ENCODE measurements around the gene METTL25B. TPM values are rescaled to one million over a fixed set of nuclear protein-coding genes. Genes with fewer than 3 reads are reported as not detected.

The METTL25B gene
- total and polyA plus RNA-seq, 2 of the 13 experiments (the other 11 are each of a cell fraction or from before 2014, with no cell fraction given) = 11.9 to 24.0 TPM

DNA sequence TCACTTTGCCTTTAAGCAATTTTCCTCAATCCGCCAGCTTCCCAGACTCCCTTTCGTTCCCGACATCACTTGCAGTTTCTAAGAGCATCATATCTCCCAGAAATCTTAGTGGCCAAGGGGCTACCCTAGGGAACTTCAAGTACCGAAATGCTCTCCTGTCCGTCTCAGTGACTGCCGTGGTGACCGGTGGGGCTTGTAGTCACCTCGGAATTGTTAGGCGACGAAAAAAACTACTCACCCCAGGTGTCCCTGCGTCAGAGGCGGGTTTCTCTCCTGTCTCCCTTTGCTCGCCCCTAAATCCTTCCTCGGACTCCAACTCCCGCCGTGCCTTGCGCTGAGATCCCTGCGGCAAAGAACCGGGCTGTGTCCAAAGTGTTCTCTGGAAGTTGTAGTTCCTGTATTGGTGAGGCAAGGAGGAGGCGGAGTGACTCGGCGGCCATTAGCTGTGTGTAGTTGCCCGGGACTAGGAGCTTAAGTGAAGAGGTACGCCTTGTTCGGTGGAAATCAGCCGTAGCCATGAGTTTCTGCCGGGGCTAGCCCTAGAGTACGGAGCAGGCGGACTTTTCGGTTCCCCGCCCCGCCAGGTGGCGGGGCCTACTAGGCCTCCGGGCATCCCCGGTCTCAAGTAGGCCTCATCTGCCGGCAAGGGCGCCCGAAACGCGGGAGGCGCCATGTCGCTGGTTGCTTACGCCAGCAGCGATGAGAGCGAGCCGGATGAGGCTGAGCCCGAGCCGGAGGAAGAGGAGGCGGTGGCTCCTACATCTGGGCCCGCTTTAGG, 39.0 kb downstream of the METTL25B start, which contains the start of gene PRCC (continued):
- 0 out of 2 replicates have a peak, but pooled peaks have one; percentile 38 for TF ChIP-seq ZNF770 (CRISPR knock-in tag; IDR thresholded peaks at IDR 0.05)
- TF ChIP-seq TBX2 (CRISPR knock-in tag; IDR thresholded peaks at IDR 0.05; ENCODE audit: borderline replicate concordance) = peak; percentile 66
- no peak; the same call in 1 of the 2 replicates for TF ChIP-seq RCOR2 (CRISPR knock-in tag; IDR thresholded peaks at IDR 0.05)
- no peak for TF ChIP-seq ZNF724P (CRISPR knock-in tag; IDR thresholded peaks at IDR 0.05; ENCODE audit: borderline replicate concordance)
- TF ChIP-seq ARHGAP35 (CRISPR knock-in tag; IDR thresholded peaks at IDR 0.05; ENCODE audit: borderline replicate concordance) = no peak
- TF ChIP-seq POGZ (CRISPR knock-in tag; IDR thresholded peaks at IDR 0.05) = peak; percentile 37
- no peak for TF ChIP-seq TBX3 (IDR thresholded peaks at IDR 0.05; ENCODE audit: borderline replicate concordance)
- TF ChIP-seq, protein P1, sequence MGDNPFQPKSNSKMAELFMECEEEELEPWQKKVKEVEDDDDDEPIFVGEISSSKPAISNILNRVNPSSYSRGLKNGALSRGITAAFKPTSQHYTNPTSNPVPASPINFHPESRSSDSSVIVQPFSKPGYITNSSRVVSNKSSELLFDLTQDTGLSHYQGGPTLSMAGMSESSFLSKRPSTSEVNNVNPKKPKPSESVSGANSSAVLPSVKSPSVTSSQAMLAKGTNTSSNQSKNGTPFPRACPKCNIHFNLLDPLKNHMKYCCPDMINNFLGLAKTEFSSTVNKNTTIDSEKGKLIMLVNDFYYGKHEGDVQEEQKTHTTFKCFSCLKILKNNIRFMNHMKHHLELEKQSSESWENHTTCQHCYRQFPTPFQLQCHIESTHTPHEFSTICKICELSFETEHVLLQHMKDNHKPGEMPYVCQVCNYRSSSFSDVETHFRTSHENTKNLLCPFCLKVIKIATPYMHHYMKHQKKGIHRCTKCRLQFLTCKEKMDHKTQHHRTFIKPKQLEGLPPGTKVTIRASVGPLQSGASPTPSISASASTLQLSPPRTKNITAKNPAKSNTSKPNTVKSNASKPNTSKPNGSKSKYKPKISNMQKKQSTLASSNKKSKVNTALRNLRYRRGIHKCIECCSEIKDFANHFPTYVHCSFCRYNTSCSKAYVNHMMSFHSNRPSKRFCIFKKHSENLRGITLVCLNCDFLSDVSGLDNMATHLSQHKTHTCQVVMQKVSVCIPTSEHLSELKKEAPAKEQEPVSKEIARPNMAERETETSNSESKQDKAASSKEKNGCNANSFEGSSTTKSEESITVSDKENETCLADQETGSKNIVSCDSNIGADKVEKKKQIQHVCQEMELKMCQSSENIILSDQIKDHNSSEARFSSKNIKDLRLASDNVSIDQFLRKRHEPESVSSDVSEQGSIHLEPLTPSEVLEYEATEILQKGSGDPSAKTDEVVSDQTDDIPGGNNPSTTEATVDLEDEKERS (CRISPR knock-in tag; IDR thresholded peaks at IDR 0.05) = peak; percentile 76; the same call in 1 of the 2 replicates
- peak; percentile 33; the same call in 1 of the 2 replicates for TF ChIP-seq PBX2 (CRISPR knock-in tag; IDR thresholded peaks at IDR 0.05)
- TF ChIP-seq ZFP41 (CRISPR knock-in tag; IDR thresholded peaks at IDR 0.05; ENCODE audit: borderline replicate concordance) = 0 out of 2 replicates have a peak, but pooled peaks have one; percentile 44
- no peak for TF ChIP-seq ZNF572 (CRISPR knock-in tag; IDR thresholded peaks at IDR 0.05)
- no peak for TF ChIP-seq ZBTB40 (IDR thresholded peaks at IDR 0.05)
- TF ChIP-seq ZBTB40 (CRISPR knock-in tag; IDR thresholded peaks at IDR 0.05) = peak; percentile 66

Data from HepG2 (cell line).